ENCODE data around the gene IPO4. TPM values are rescaled to one million over a fixed set of nuclear protein-coding genes. Genes with fewer than 3 reads are reported as not detected.

Gene IPO4
- total and polyA plus RNA-seq, 2 of the 13 experiments (the other 11 are each of a cell fraction or from before 2014, with no cell fraction given), result 39.0 to 179 TPM

- FAIRE-seq (no peak), ATAC-seq (peak; percentile 12), DNase-seq (ENCODE audit: low spot score) (no peak)
- Histone ChIP-seq H3K36me3 (replicated peaks in 1 of 2; ENCODE audit: control insufficient read depth in 1 of 2, insufficient read depth in 2 of 2, low read length in 2 of 2) (peaks cover 42 to 56% of the 10 kb centered on the region in 2 experiments), H3K4me2 (ENCODE audit: low read depth, low read length) (no peak overlapping the region), H3K9ac (ENCODE audit: insufficient read depth, low read depth, low read length) (no peak overlapping the region), H3K79me2 (ENCODE audit: insufficient read depth, low read length) (no peaks in the 10 kb centered on the region), H3K4me1 (ENCODE audit: insufficient read depth, low read length) (peaks cover 3% of the 10 kb centered on the region; the same call in 1 of the 2 replicates), H2AFZ (ENCODE audit: low read length) (no peak overlapping the region), H4K20me1 (ENCODE audit: insufficient read depth, low read length) (no peaks in the 10 kb centered on the region), H3K9me3 (ENCODE audit: low read length) (no peaks in the 10 kb centered on the region), H3K27me3 (ENCODE audit: control insufficient read depth in 1 of 2, insufficient read depth in 2 of 2, low read length in 2 of 2) (no peaks in the 10 kb centered on the region), H3K27ac (ENCODE audit: extremely low read length, insufficient read depth, low read length) (no peak overlapping the region), H3K4me3 (replicated peaks in 1 of 3; ENCODE audit: insufficient read depth in 1 of 3, low read depth in 2 of 3, low read length in 3 of 3) (no peak overlapping the region)
- intact Hi-C loops (cut with micrococcal nuclease; ENCODE audit: unreplicated experiment), result no loop called here
- CTCF ChIA-PET (ENCODE audit: low intra/inter-chr PET ratio, low total read pairs), result no interaction called here
- TSS peak; percentile 24 for BruUV-seq (replicated peaks)
- in situ Hi-C loops (cut with HindIII; ENCODE audit: extremely low pct_ligation_motif_present, low pct_unique_long_range_greater_than_20kb), result no loop called here
- POLR2A ChIA-PET, result interaction anchor here (0.9 to 2.7 kb wide), 9 partner anchors 8 to 65 kb away, joined by 3 to 13 read pairs (median 5); partner anchors contain the start of genes IPO4, IRF9, MDP1 and PSME2
- 97% methylated on average over 11 of the region's 11 CpGs for WGBS (ENCODE audit: low lambda C conversion rate)
- TF ChIP-seq ZNF790 (CRISPR knock-in tag; IDR thresholded peaks at IDR 0.05; ENCODE audit: borderline replicate concordance) (no peak), RAD51 (IDR thresholded peaks at IDR 0.05; ENCODE audit: borderline replicate concordance) (0 out of 2 replicates have a peak, but pooled peaks have one; percentile 16), TCF12 (IDR thresholded peaks at IDR 0.05) (no peak), TCF12 (CRISPR knock-in tag; IDR thresholded peaks at IDR 0.05) (0 out of 2 replicates have a peak, but pooled peaks have one; percentile 34), ZFX (CRISPR knock-in tag; IDR thresholded peaks at IDR 0.05; ENCODE audit: low read depth) (no peak), NR0B2 (CRISPR knock-in tag; IDR thresholded peaks at IDR 0.05) (peak; percentile 18; the same call in 1 of the 2 replicates), NCOR1 (IDR thresholded peaks at IDR 0.05; ENCODE audit: borderline replicate concordance, low read length) (no peak), MAF1 (CRISPR knock-in tag; IDR thresholded peaks at IDR 0.05; ENCODE audit: borderline replicate concordance) (no peak), ZNF17 (CRISPR knock-in tag; IDR thresholded peaks at IDR 0.05) (no peak), FIP1L1 (IDR thresholded peaks at IDR 0.05; ENCODE audit: borderline replicate concordance, insufficient read depth, low read depth, low read length) (no peak), MEIS2 (CRISPR knock-in tag; IDR thresholded peaks at IDR 0.05) (no peak), ZNF234 (CRISPR knock-in tag; conservative IDR thresholded peaks at IDR 0.05) (no peak), ELF4 (CRISPR knock-in tag; IDR thresholded peaks at IDR 0.05; ENCODE audit: borderline replicate concordance) (no peak), POLR2G (IDR thresholded peaks at IDR 0.05; ENCODE audit: low read depth, low read length) (no peak; the same call in 1 of the 2 replicates), RNF219 (CRISPR knock-in tag; IDR thresholded peaks at IDR 0.05) (no peak)
- TF ChIP-seq, protein P1, sequence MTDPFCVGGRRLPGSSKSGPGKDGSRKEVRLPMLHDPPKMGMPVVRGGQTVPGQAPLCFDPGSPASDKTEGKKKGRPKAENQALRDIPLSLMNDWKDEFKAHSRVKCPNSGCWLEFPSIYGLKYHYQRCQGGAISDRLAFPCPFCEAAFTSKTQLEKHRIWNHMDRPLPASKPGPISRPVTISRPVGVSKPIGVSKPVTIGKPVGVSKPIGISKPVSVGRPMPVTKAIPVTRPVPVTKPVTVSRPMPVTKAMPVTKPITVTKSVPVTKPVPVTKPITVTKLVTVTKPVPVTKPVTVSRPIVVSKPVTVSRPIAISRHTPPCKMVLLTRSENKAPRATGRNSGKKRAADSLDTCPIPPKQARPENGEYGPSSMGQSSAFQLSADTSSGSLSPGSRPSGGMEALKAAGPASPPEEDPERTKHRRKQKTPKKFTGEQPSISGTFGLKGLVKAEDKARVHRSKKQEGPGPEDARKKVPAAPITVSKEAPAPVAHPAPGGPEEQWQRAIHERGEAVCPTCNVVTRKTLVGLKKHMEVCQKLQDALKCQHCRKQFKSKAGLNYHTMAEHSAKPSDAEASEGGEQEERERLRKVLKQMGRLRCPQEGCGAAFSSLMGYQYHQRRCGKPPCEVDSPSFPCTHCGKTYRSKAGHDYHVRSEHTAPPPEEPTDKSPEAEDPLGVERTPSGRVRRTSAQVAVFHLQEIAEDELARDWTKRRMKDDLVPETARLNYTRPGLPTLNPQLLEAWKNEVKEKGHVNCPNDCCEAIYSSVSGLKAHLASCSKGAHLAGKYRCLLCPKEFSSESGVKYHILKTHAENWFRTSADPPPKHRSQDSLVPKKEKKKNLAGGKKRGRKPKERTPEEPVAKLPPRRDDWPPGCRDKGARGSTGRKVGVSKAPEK (CRISPR knock-in tag; IDR thresholded peaks at IDR 0.05; ENCODE audit: borderline replicate concordance), result peak; percentile 54; the same call in 1 of the 2 replicates
Measured at GRCh38 chr14:24206260-24207103, 17.9 kb upstream of the IPO4 start.

Data from HepG2 (cell line).